ENCODE data around the gene AMD1.
A peak's percentile ranks its signal among the peaks of the same experiment; 100 is the strongest.

The AMD1 gene

DNA sequence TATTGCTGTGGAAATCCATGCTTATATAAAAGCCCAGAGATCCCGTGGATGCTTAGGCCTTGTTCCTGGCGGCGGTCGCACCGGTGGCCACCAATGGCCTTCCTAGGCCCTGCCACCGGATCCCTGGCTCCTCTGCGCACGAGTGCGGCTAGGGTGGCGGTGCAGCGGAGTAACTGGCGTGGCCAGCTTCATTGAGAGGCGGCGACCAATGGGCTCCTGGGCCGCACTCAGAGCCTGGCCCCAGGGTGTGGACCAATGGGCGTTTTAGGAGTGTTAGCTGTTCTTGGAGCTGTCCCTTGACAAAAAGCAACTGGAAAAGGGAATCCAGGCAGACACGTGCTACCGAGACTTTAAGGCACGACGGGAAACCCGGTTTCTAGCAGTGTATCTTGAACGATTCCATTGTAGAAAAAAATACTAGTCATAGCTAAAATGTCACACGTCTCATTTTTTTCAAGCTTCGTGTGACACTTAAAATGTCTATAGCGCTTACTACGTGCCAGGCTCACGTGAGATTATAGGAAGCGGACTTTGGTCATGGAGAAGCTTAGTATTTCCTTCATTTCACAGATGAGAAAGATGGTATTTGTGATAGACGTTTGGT lies 1.7 kb downstream of the AMD1 start:
- peak overlapping the region; percentile 77 for H3K4me3 ChIP-seq (ENCODE audit: low read depth, low read length)
- TF ChIP-seq, protein P1, sequence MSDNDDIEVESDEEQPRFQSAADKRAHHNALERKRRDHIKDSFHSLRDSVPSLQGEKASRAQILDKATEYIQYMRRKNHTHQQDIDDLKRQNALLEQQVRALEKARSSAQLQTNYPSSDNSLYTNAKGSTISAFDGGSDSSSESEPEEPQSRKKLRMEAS (IDR thresholded peaks at IDR 0.05; ENCODE audit: low read depth, low read length), result peak; percentile 88
- TF ChIP-seq POLR2A (IDR thresholded peaks at IDR 0.05; ENCODE audit: extremely low read depth, insufficient read length) (peak; percentile 71), MYC (IDR thresholded peaks at IDR 0.05; ENCODE audit: low read depth, low read length) (peak; percentile 51)
- TF ChIP-seq, protein P2, sequence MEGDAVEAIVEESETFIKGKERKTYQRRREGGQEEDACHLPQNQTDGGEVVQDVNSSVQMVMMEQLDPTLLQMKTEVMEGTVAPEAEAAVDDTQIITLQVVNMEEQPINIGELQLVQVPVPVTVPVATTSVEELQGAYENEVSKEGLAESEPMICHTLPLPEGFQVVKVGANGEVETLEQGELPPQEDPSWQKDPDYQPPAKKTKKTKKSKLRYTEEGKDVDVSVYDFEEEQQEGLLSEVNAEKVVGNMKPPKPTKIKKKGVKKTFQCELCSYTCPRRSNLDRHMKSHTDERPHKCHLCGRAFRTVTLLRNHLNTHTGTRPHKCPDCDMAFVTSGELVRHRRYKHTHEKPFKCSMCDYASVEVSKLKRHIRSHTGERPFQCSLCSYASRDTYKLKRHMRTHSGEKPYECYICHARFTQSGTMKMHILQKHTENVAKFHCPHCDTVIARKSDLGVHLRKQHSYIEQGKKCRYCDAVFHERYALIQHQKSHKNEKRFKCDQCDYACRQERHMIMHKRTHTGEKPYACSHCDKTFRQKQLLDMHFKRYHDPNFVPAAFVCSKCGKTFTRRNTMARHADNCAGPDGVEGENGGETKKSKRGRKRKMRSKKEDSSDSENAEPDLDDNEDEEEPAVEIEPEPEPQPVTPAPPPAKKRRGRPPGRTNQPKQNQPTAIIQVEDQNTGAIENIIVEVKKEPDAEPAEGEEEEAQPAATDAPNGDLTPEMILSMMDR (IDR thresholded peaks at IDR 0.05; ENCODE audit: low read depth, low read length), result no peak
- peak; percentile 91 for DNase-seq (ENCODE audit: low read depth)

- TF ChIP-seq POLR2A (IDR thresholded peaks at IDR 0.05; ENCODE audit: extremely low read depth, insufficient read length) (no peak), MYC (IDR thresholded peaks at IDR 0.05; ENCODE audit: low read depth, low read length) (no peak)
- TF ChIP-seq, protein P2 (IDR thresholded peaks at IDR 0.05; ENCODE audit: low read depth, low read length), result no peak
- TF ChIP-seq, protein P1 (IDR thresholded peaks at IDR 0.05; ENCODE audit: low read depth, low read length), result no peak
- DNase-seq (ENCODE audit: low read depth), result no peak
Observed at GRCh38 chr6:110876806-110877564, 2.4 kb downstream of the AMD1 start.

GRCh38 chr6:110877569-110877968 lies 3.0 kb downstream of the AMD1 start:
- DNase-seq (ENCODE audit: low read depth), result no peak
- peak overlapping the region; percentile 77 for H3K4me3 ChIP-seq (ENCODE audit: low read depth, low read length)
- TF ChIP-seq MYC (IDR thresholded peaks at IDR 0.05; ENCODE audit: low read depth, low read length), result no peak
- no peak for TF ChIP-seq POLR2A (IDR thresholded peaks at IDR 0.05; ENCODE audit: extremely low read depth, insufficient read length)
- TF ChIP-seq, protein P1 (IDR thresholded peaks at IDR 0.05; ENCODE audit: low read depth, low read length), result no peak
- TF ChIP-seq, protein P2 (IDR thresholded peaks at IDR 0.05; ENCODE audit: low read depth, low read length), result no peak

More at GRCh38 chr6:110876806-110877564, 2.4 kb downstream of the AMD1 start:
- peak overlapping the region; percentile 77 for H3K4me3 ChIP-seq (ENCODE audit: low read depth, low read length)

DNA sequence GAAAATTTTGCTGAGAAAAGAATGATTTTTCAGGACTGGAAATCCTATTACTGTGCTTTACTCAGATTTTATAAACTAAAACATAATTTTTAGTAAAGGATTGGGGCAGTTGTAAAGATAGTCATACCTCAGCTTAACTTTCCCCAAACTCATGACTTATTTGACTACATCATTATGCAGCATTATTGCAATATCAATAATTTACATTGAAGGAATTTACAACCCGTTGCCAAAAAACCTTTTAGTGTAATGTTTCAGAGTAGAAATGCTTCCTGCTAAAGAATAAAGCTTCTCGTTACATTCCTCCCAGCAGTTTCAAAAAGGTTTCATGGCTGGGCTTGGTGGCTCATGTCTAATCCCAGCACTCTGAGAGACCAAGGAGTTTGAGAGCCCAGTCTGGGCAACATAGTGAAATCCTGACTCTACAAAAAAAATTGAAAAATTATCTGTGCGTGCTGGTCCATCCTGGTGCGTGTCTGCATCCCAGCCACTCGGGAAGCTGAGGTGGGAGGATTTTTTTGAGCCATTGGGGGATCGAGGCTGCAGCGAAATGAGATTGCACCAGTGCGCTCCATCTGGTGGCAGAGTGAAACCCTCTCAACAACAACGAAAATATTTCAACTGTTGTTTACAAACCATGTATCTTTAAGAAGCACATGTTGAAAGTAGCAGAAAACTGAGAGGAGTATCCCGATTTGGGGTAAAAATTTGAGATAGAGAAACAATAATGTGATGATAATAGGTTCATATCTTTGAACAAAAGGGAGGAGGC lies 4.4 kb downstream of the AMD1 start:
- TF ChIP-seq, protein P1 (IDR thresholded peaks at IDR 0.05; ENCODE audit: low read depth, low read length), result peak; percentile 52; the same call in 1 of the 2 replicates
- TF ChIP-seq POLR2A (IDR thresholded peaks at IDR 0.05; ENCODE audit: extremely low read depth, insufficient read length), result no peak
- TF ChIP-seq, protein P2 (IDR thresholded peaks at IDR 0.05; ENCODE audit: low read depth, low read length), result peak; percentile 57
- peak; percentile 64 for DNase-seq (ENCODE audit: low read depth)
- peak overlapping the region; percentile 77 for H3K4me3 ChIP-seq (ENCODE audit: low read depth, low read length)

GRCh38 chr6:110880651-110881050 lies 6.1 kb downstream of the AMD1 start:
- TF ChIP-seq POLR2A (IDR thresholded peaks at IDR 0.05; ENCODE audit: extremely low read depth, insufficient read length) (no peak), MYC (IDR thresholded peaks at IDR 0.05; ENCODE audit: low read depth, low read length) (no peak)
- TF ChIP-seq, protein P2 (IDR thresholded peaks at IDR 0.05; ENCODE audit: low read depth, low read length), result no peak
- TF ChIP-seq, protein P1 (IDR thresholded peaks at IDR 0.05; ENCODE audit: low read depth, low read length), result no peak
- no peak for DNase-seq (ENCODE audit: low read depth)
- H3K4me3 ChIP-seq (ENCODE audit: low read depth, low read length), result peak overlapping the region; percentile 77

Data from NB4 (cell line).